HEK293 (cell line): ENCODE results near the gene IL31RA.

Experiments used
- CTCF ChIA-PET: fragments of 350-600 bp; formaldehyde crosslinking; extraction: SDS; loops from one replicate; lab custom pipeline; 2021; ENCODE audit warnings: antibody characterized with exemption; lab: Yijun Ruan, JAX
- POLR2A ChIA-PET: fragments of 300-600 bp; formaldehyde crosslinking; extraction: SDS; loops from one replicate; lab custom pipeline; 2020; ENCODE audit warnings: antibody characterized with exemption, inconsistent platforms; lab: Yijun Ruan, JAX
- H3K27ac ChIP-seq: fragments of 200-500 bp; sonication (Bioruptor generic); 2 replicates; pipeline ENCODE4 v1.5.1; 2014; ENCODE audit warnings: low read depth, low read length, control low read depth, inconsistent platforms; ENCODE audit errors: extremely low read depth
- H3K36me3 ChIP-seq, 2 experiments: fragments of 200-500 bp in 1 of 2; sonication (Bioruptor generic) in 1 of 2; 1 replicate in 1 of 2; 2 replicates in 1 of 2; pipeline ENCODE4 v1.5.1; 2014 to 2017; ENCODE audit warnings: inconsistent platforms in 2 of 2, low read length in 2 of 2; ENCODE audit not compliant: control insufficient read depth in 2 of 2, insufficient read depth in 1 of 2
- H3K4me1 ChIP-seq: fragments of 200-500 bp; sonication (Bioruptor generic); 2 replicates; pipeline ENCODE4 v1.5.1; 2014; ENCODE audit warnings: mild to moderate bottlenecking, low read length, inconsistent platforms; ENCODE audit not compliant: control insufficient read depth, insufficient read depth
- H3K4me3 ChIP-seq: 2 replicates; pipeline ENCODE4 v1.5.1; 2011; ENCODE audit warnings: low read depth, mild to moderate bottlenecking, control low read depth, low read length, moderate library complexity
- H3K9me3 ChIP-seq: fragments of 200-500 bp; sonication (Bioruptor generic); 2 replicates; pipeline ENCODE4 v1.5.1; 2014; ENCODE audit warnings: low read depth, low read length, inconsistent platforms; ENCODE audit not compliant: control insufficient read depth, insufficient read depth
- BCL11B ChIP-seq: fragments of 450-650 bp; formaldehyde crosslinking; IDR thresholded peaks from 2 replicates; pipeline ENCODE4 v1.5.1; 2016; ENCODE audit warnings: low read depth, missing biosample characterization, missing genetic modification characterization
- FEZF1 ChIP-seq: fragments of 450-650 bp; formaldehyde crosslinking; IDR thresholded peaks from 2 replicates; pipeline ENCODE4 v1.5.1; 2016; ENCODE audit warnings: missing biosample characterization, missing genetic modification characterization
- GLI4 ChIP-seq: fragments of 450-650 bp; formaldehyde crosslinking; IDR thresholded peaks from 2 replicates; pipeline ENCODE4 v1.5.1; 2016; ENCODE audit warnings: missing biosample characterization, missing genetic modification characterization
- KLF10 ChIP-seq: fragments of 450-650 bp; IDR thresholded peaks from 2 replicates; pipeline ENCODE4 v1.5.1; 2018; ENCODE audit warnings: missing biosample characterization, mild to moderate bottlenecking, missing genetic modification characterization
- MEIS1 ChIP-seq: sonication (generic); formaldehyde crosslinking; IDR thresholded peaks from 2 replicates; pipeline ENCODE4 v1.8.1; 2022; ENCODE audit warnings: missing genetic modification reagents, mild to moderate bottlenecking, borderline replicate concordance
- SP2 ChIP-seq: fragments of 450-650 bp; formaldehyde crosslinking; IDR thresholded peaks from 2 replicates; pipeline ENCODE4 v1.5.1; 2016; ENCODE audit warnings: missing biosample characterization, missing genetic modification characterization
- SP3 ChIP-seq: fragments of 450-650 bp; formaldehyde crosslinking; IDR thresholded peaks from 2 replicates; pipeline ENCODE4 v1.5.1; 2016; ENCODE audit warnings: missing biosample characterization, missing genetic modification characterization
- ZBTB17 ChIP-seq: fragments of 450-650 bp; formaldehyde crosslinking; IDR thresholded peaks from 2 replicates; pipeline ENCODE4 v1.5.1; 2016; ENCODE audit warnings: missing biosample characterization, missing genetic modification characterization
- ZBTB20 ChIP-seq: fragments of 450-650 bp; formaldehyde crosslinking; IDR thresholded peaks from 2 replicates; pipeline ENCODE4 v1.5.1; 2016; ENCODE audit warnings: missing biosample characterization, missing genetic modification characterization
- ZNF121 ChIP-seq: fragments of 450-650 bp; formaldehyde crosslinking; IDR thresholded peaks from 2 replicates; pipeline ENCODE4 v1.5.1; 2016; ENCODE audit warnings: missing biosample characterization, missing genetic modification characterization
- ZNF155 ChIP-seq: fragments of 450-650 bp; formaldehyde crosslinking; IDR thresholded peaks from 2 replicates; pipeline ENCODE4 v1.5.1; 2016; ENCODE audit warnings: missing biosample characterization, missing genetic modification characterization
- ZNF175 ChIP-seq: fragments of 450-650 bp; formaldehyde crosslinking; IDR thresholded peaks from 2 replicates; pipeline ENCODE4 v1.5.1; 2016; ENCODE audit warnings: missing biosample characterization, missing genetic modification characterization
- ZNF184 ChIP-seq: fragments of 450-650 bp; IDR thresholded peaks from 2 replicates; pipeline ENCODE4 v1.5.1; 2018; ENCODE audit warnings: missing biosample characterization, mild to moderate bottlenecking, missing genetic modification characterization
- ZNF214 ChIP-seq: fragments of 450-650 bp; formaldehyde crosslinking; IDR thresholded peaks from 2 replicates; pipeline ENCODE4 v1.5.1; 2017; ENCODE audit warnings: missing biosample characterization, mild to moderate bottlenecking, missing genetic modification characterization, borderline replicate concordance
- ZNF416 ChIP-seq: fragments of 450-650 bp; formaldehyde crosslinking; IDR thresholded peaks from 2 replicates; pipeline ENCODE4 v1.5.1; 2016; ENCODE audit warnings: missing biosample characterization, missing genetic modification characterization
- ZNF423 ChIP-seq: fragments of 450-650 bp; formaldehyde crosslinking; IDR thresholded peaks from 2 replicates; pipeline ENCODE4 v1.5.1; 2016; ENCODE audit warnings: missing biosample characterization, missing genetic modification characterization
- ZNF514 ChIP-seq: fragments of 450-650 bp; formaldehyde crosslinking; IDR thresholded peaks from 2 replicates; pipeline ENCODE4 v1.5.1; 2016; ENCODE audit warnings: missing biosample characterization, missing genetic modification characterization
- ZNF571 ChIP-seq: fragments of 450-650 bp; formaldehyde crosslinking; IDR thresholded peaks from 2 replicates; pipeline ENCODE4 v1.5.0; 2017; ENCODE audit warnings: missing biosample characterization, missing genetic modification characterization
- ZNF629 ChIP-seq: fragments of 450-650 bp; formaldehyde crosslinking; IDR thresholded peaks from 2 replicates; pipeline ENCODE4 v1.5.1; 2017; ENCODE audit warnings: missing biosample characterization, missing genetic modification characterization
- ZNF658 ChIP-seq: fragments of 450-650 bp; formaldehyde crosslinking; IDR thresholded peaks from 2 replicates; pipeline ENCODE4; 2016; ENCODE audit warnings: missing biosample characterization, missing genetic modification characterization
- ZNF701 ChIP-seq: fragments of 450-650 bp; formaldehyde crosslinking; IDR thresholded peaks from 2 replicates; pipeline ENCODE4 v1.5.1; 2016; ENCODE audit warnings: missing biosample characterization, missing genetic modification characterization
- ZNF776 ChIP-seq: fragments of 450-650 bp; formaldehyde crosslinking; IDR thresholded peaks from 2 replicates; pipeline ENCODE4 v1.5.0; 2017; ENCODE audit warnings: missing biosample characterization, missing genetic modification characterization, borderline replicate concordance
- ZNF843 ChIP-seq: fragments of 450-650 bp; formaldehyde crosslinking; IDR thresholded peaks from 2 replicates; pipeline ENCODE4 v1.5.1; 2016; ENCODE audit warnings: missing biosample characterization, missing genetic modification characterization
- TF ChIP-seq, protein P1 (sequence below): fragments of 450-650 bp; formaldehyde crosslinking; IDR thresholded peaks from 2 replicates; pipeline ENCODE4 v1.5.1; 2016; ENCODE audit warnings: missing biosample characterization, missing genetic modification characterization, low read depth
- TF ChIP-seq, protein P2 (sequence below): fragments of 450-650 bp; formaldehyde crosslinking; IDR thresholded peaks from 2 replicates; pipeline ENCODE4 v1.5.1; 2017; ENCODE audit warnings: missing biosample characterization, missing genetic modification characterization
- TF ChIP-seq, protein P3 (sequence below): fragments of 450-650 bp; formaldehyde crosslinking; IDR thresholded peaks from 2 replicates; pipeline ENCODE4 v1.5.1; 2016; ENCODE audit warnings: missing biosample characterization, missing genetic modification characterization
- TF ChIP-seq, protein P4 (sequence below): fragments of 450-650 bp; formaldehyde crosslinking; IDR thresholded peaks from 2 replicates; pipeline ENCODE4 v1.5.1; 2016; ENCODE audit warnings: missing biosample characterization, missing genetic modification characterization

The IL31RA gene

DNA sequence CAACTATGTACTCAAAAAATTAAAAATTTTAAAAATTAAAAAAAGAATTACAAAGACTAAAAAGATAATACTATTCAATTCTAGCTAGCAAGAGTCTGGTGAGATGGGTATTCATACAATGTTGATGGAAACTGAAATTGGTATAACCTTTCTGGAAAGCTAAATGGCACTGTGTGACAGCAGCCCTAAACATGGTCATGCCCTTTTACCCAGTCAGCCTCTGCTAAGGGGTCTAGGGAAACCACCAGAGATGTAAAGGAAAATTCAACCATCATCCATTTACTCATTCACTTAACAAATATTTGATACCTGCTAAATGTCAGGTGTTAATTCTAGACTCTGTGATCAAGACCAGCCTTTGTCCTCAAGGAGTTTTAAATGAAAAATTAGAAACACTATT, 29.3 kb downstream of the IL31RA start:
- H3K4me1 ChIP-seq, result no peaks in the 10 kb centered on the region
- H3K9me3 ChIP-seq, result no peaks in the 10 kb centered on the region
- no peak overlapping the region for H3K27ac ChIP-seq
- ChIA-PET CTCF (no interaction called here), POLR2A (no interaction called here)
- H3K4me3 ChIP-seq, result no peak overlapping the region
- TF ChIP-seq ZNF416, result no peak
- no peak for TF ChIP-seq KLF10 (tag by site-specific recombination)
- TF ChIP-seq, protein P1, sequence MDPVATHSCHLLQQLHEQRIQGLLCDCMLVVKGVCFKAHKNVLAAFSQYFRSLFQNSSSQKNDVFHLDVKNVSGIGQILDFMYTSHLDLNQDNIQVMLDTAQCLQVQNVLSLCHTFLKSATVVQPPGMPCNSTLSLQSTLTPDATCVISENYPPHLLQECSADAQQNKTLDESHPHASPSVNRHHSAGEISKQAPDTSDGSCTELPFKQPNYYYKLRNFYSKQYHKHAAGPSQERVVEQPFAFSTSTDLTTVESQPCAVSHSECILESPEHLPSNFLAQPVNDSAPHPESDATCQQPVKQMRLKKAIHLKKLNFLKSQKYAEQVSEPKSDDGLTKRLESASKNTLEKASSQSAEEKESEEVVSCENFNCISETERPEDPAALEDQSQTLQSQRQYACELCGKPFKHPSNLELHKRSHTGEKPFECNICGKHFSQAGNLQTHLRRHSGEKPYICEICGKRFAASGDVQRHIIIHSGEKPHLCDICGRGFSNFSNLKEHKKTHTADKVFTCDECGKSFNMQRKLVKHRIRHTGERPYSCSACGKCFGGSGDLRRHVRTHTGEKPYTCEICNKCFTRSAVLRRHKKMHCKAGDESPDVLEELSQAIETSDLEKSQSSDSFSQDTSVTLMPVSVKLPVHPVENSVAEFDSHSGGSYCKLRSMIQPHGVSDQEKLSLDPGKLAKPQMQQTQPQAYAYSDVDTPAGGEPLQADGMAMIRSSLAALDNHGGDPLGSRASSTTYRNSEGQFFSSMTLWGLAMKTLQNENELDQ (tag by site-specific recombination), result no peak
- TF ChIP-seq ZNF175 (tag by site-specific recombination), result no peak
- TF ChIP-seq, protein P2, sequence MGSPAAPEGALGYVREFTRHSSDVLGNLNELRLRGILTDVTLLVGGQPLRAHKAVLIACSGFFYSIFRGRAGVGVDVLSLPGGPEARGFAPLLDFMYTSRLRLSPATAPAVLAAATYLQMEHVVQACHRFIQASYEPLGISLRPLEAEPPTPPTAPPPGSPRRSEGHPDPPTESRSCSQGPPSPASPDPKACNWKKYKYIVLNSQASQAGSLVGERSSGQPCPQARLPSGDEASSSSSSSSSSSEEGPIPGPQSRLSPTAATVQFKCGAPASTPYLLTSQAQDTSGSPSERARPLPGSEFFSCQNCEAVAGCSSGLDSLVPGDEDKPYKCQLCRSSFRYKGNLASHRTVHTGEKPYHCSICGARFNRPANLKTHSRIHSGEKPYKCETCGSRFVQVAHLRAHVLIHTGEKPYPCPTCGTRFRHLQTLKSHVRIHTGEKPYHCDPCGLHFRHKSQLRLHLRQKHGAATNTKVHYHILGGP, result no peak
- TF ChIP-seq SP3 (tag by site-specific recombination), result no peak
- TF ChIP-seq, protein P3, sequence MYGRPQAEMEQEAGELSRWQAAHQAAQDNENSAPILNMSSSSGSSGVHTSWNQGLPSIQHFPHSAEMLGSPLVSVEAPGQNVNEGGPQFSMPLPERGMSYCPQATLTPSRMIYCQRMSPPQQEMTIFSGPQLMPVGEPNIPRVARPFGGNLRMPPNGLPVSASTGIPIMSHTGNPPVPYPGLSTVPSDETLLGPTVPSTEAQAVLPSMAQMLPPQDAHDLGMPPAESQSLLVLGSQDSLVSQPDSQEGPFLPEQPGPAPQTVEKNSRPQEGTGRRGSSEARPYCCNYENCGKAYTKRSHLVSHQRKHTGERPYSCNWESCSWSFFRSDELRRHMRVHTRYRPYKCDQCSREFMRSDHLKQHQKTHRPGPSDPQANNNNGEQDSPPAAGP (tag by site-specific recombination), result no peak
- TF ChIP-seq, protein P4, sequence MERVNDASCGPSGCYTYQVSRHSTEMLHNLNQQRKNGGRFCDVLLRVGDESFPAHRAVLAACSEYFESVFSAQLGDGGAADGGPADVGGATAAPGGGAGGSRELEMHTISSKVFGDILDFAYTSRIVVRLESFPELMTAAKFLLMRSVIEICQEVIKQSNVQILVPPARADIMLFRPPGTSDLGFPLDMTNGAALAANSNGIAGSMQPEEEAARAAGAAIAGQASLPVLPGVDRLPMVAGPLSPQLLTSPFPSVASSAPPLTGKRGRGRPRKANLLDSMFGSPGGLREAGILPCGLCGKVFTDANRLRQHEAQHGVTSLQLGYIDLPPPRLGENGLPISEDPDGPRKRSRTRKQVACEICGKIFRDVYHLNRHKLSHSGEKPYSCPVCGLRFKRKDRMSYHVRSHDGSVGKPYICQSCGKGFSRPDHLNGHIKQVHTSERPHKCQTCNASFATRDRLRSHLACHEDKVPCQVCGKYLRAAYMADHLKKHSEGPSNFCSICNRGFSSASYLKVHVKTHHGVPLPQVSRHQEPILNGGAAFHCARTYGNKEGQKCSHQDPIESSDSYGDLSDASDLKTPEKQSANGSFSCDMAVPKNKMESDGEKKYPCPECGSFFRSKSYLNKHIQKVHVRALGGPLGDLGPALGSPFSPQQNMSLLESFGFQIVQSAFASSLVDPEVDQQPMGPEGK (tag by site-specific recombination), result no peak
- no peak for TF ChIP-seq ZBTB17 (tag by site-specific recombination)
- no peak for TF ChIP-seq ZNF629 (tag by site-specific recombination)
- no peak for TF ChIP-seq ZNF701 (tag by site-specific recombination)
- no peak for TF ChIP-seq ZNF155 (tag by site-specific recombination)
- TF ChIP-seq SP2, result no peak
- TF ChIP-seq FEZF1 (tag by site-specific recombination), result no peak
- no peak for TF ChIP-seq BCL11B
- no peaks in the 10 kb centered on the region for H3K36me3 ChIP-seq

DNA sequence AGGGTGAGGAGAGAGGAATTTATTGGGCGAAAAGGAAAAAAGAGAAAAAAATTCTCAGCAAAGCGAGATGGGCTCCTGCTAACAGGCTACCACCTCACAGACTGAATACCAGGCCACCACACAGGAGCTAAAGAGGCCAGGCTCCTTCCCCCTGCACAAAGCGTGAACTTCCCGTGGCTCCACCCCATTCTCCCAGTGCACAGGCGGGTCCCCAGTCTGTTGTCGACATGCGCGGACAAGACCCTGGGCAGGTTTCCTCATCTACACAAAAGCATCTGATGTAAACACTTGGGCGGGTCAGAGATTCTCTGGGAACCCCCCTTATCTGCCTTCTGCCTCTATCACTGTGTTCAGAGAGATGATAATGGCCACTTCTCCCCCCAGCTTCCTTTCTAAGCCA, 34.2 kb downstream of the IL31RA start:
- TF ChIP-seq ZBTB20 (tag by site-specific recombination) (no peak), ZBTB17 (tag by site-specific recombination) (no peak), ZNF423 (tag by site-specific recombination) (no peak)
- H3K4me3 ChIP-seq, result no peak overlapping the region
- no peaks in the 10 kb centered on the region for H3K36me3 ChIP-seq
- no peak overlapping the region for H3K27ac ChIP-seq
- ChIA-PET POLR2A (no interaction called here), CTCF (interaction anchor here (0.5 kb wide), 1 partner anchor 8 kb away, joined by 3 read pairs; no protein-coding TSS in a partner anchor)
- H3K4me1 ChIP-seq, result no peaks in the 10 kb centered on the region
- no peaks in the 10 kb centered on the region for H3K9me3 ChIP-seq

DNA sequence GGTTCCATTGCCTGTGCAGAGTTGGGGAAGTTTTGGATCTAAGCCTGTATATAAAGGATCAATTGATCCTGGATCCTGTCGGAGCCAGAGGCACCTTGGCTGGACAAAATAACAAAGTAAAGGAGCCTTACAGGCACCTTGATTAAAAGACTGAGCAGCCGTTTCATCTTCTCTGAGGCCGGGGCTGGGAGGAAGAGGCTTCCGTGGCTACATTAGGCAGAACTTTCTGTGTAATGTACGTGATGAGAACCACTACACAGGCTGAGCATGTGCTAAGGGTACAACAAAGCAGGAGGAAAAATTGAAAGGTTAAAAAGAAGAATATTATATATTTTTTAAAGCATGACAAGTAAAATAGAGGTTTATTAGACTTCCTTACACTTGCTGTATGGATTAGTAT, 37.0 kb downstream of the IL31RA start:
- TF ChIP-seq ZNF121 (tag by site-specific recombination), result no peak
- TF ChIP-seq ZNF658, result no peak
- TF ChIP-seq MEIS1, result no peak
- TF ChIP-seq ZNF184 (tag by site-specific recombination), result no peak
- no peak for TF ChIP-seq GLI4 (tag by site-specific recombination)
- no peak for TF ChIP-seq ZNF514
- no peak for TF ChIP-seq ZNF571
- TF ChIP-seq BCL11B, result no peak
- TF ChIP-seq ZNF843 (tag by site-specific recombination), result no peak
- TF ChIP-seq ZNF776, result no peak
- no peak for TF ChIP-seq ZNF214 (tag by site-specific recombination)
- no peaks in the 10 kb centered on the region for H3K9me3 ChIP-seq
- H3K4me3 ChIP-seq, result no peak overlapping the region
- ChIA-PET POLR2A (no interaction called here), CTCF (no interaction called here)
- no peaks in the 10 kb centered on the region for H3K36me3 ChIP-seq
- no peak overlapping the region for H3K27ac ChIP-seq
- H3K4me1 ChIP-seq, result no peaks in the 10 kb centered on the region
